ENCODE data around the gene HMGB3. TPM values are rescaled to one million over a fixed set of nuclear protein-coding genes. Genes with fewer than 3 reads are reported as not detected.

The HMGB3 gene
- total RNA-seq (2022; extraction: Qiagen RNA extraction) = 154 to 185 TPM (median 160 TPM) in 5 replicates

GRCh38 chrX:150982788-150983520 lies at the start of gene HMGB3:
Gene HMGB3, plus strand, starts transcription at chrX:150983335. Its CDS starts 2,265 bp downstream, at chrX:150985600.

Other genes starting within 250 kb of the HMGB3 start
- gene CD99L2, start 84.7 kb upstream of the HMGB3 start, total RNA-seq (2022; extraction: Qiagen RNA extraction) = 49.7 to 61.1 TPM (median 56.9 TPM) in 5 replicates
- 0.10 to 0.34 TPM (median 0.26 TPM) in 5 replicates for gene GPR50, start 193.2 kb downstream of the HMGB3 start, total RNA-seq (2022; extraction: Qiagen RNA extraction)